ENCODE data around the gene MRPL37.
"Not testable (repeated sequence)": the region's sequence is repeated elsewhere in the genome, so short reads cannot be mapped to it uniquely, and the experiment has no call there.

MRPL37 gene

DNA sequence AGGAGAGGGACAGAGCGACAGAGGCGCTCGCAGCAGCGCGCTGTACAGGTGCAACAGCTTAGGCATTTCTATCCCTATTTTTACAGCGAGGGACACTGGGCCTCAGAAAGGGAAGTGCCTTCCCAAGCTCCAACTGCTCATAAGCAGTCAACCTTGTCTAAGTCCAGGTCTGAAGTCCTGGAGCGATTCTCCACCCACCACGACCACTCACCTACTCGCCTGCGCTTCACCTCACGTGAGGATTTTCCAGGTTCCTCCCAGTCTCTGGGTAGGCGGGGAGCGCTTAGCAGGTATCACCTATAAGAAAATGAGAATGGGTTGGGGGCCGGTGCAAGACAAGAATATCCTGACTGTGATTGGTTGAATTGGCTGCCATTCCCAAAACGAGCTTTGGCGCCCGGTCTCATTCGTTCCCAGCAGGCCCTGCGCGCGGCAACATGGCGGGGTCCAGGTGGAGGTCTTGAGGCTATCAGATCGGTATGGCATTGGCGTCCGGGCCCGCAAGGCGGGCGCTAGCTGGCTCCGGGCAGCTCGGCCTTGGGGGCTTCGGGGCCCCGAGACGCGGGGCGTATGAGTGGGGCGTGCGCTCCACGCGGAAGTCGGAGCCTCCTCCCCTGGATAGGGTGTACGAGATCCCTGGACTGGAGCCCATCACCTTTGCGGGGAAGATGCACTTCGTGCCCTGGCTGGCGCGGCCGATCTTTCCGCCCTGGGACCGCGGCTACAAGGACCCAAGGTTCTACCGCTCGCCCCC is at the start of gene MRPL37, which contains the start of gene CYB5RL:
Gene MRPL37 (plus strand): TSS at position 403 of the 754 bp plus-strand sequence. CDS start 77 bp downstream, at position 480.
Gene CYB5RL (minus strand): TSS at position 266 of the 754 bp plus-strand sequence. CDS start 4,414 bp downstream, outside the sequence.
- in situ Hi-C loops (cut with HindIII; ENCODE audit: low sequenced_read_pairs) = no loop called here

DNA sequence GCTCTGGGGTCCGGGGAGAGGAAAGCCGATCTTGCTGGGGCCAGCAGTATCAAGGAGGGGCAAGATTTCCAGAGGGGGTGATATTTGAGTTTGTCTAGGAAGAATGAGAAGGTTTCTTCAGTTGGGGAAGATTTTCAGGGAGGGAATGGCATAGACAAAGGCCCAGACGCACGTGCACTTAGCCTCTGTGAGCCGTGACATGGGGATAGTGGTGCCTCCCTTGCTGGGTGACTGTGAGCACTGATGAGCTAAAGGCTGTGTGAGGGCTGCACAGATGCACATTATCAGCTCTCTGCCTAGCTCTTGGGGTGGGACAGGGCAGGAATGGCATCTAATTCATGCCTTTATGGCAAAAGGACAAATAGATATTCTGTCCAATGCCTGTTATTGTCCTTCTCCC is 49.0 kb upstream of the MRPL37 start:
- in situ Hi-C loops (cut with HindIII; ENCODE audit: low sequenced_read_pairs) = no loop called here

DNA sequence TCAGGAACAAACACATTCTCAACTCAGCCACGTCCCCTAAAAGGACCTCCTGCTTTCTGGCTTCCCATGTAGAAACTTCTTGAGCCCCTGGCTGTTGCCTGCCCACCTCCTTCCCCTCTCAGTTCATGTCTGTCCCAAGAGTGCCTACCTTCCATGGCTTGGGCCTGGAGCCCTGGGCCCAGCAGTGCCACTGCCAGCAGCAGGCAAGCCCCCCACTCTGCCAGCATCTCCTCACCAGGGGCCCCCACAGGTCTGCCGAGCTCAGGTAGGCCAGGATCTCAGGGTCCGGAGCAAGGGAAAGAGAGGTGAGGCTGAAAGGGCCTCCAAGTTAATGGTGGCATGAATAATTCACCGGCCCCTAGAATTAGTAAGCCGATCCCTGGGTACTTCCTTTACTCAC is 47.3 kb upstream of the MRPL37 start, which contains the start of gene CDCP2:
Gene CDCP2 (minus strand): TSS at position 305 of the 400 bp plus-strand sequence. CDS start 78 bp downstream, at position 227.
- in situ Hi-C loops (cut with HindIII; ENCODE audit: low sequenced_read_pairs) = no loop called here

DNA sequence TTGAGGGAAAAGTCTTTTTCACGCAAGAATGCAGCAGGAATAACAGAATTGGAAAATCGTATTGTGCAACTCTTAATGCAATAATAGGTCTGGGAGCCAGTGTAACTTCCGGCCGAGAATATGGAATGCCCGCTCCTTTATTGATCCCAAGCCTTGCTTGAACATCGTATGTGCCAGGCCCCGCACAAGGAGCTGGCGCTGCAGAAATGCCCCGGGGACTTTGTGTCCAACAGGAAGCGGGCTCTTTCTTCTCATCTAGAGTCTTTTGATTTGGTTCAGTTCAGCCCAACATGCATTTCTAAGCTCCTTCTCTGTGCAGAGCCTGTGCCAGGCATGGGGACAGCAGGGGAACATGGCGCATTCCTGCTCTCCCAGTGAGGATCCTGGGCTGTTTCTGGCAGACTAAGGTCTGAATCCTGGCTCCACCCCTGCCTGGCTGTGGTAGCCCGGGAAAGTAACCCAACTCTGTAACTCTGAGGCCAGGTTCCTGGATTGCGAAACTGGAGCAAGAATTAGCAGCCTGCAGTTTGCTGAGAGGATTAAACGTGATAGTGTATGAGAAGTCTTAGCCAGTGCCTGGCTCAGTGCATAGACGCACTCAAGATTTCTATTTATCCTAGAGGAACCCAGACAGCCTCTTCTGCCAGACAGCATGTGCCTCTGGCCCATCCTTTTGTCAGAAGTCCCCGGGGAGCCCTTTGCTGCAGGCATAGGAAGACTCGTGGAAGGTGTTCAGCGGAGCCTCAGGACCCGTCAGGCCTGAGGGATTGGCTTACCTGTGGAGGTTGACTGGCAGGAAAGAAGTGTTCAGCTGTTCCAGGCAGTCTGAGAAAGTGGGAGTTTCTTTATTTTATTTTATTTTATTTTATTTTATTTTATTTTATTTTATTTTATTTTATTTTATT is 46.2 kb upstream of the MRPL37 start:
- in situ Hi-C loops (cut with HindIII; ENCODE audit: low sequenced_read_pairs) = no loop called here

DNA sequence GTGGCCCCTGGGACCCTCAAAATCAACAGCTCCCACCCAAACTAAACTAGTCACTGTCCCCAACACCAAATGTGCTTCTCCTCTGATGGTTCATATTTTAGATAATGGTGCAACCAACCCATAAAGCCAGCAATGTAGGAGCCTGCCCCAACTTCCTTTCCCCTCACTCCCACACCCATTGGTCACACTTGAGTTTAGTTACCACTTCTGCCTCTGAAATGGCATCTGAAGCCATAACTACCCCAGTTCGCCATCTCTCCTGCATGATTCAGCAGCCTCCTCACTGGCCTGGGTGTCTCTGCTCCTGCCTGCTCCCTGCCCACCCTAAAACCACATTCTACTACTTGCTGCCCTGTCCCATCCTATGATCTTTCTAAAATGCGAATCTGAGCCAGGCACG is 43.8 kb upstream of the MRPL37 start:
- in situ Hi-C loops (cut with HindIII; ENCODE audit: low sequenced_read_pairs) = no loop called here

DNA sequence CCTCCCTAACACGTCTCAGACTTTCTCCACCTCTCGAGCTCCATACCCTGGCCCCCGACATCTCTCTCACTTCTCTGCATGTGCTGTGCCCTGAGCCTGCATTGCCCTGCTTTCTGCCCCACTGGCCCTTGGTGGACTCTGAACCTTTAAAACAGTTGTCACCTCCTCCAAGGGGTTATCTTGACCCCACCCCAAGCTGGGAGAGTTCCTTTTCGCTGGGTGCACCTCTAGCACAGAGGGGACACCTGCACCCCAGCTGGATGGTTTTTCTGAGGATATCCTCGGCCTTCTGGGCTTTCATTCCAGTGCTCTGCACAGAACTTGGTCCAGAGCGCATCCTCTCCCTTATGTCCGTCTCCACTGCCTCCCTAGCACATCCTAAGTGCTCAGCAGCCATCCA is 43.0 kb upstream of the MRPL37 start:
- in situ Hi-C loops (cut with HindIII; ENCODE audit: low sequenced_read_pairs) = no loop called here

DNA sequence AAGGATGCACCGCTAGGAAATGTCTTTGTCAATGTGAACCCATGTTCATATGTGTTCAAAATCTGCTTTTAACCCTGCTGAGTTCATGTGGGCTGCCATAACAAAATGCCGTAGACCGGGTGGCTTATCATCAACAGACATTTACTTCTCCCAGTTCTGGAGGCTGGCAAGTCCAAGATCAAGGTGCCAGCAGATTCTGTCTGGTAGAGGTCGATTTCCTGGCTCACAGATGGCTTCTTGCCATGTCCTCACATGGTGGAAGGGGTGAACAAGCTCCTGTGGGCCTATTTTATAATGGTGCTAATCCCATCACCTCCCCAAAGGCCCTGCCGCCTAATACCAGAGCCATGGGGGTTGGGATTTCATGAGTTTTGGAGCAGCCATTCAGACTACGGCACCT is 42.6 kb upstream of the MRPL37 start:
- in situ Hi-C loops (cut with HindIII; ENCODE audit: low sequenced_read_pairs) = no loop called here

DNA sequence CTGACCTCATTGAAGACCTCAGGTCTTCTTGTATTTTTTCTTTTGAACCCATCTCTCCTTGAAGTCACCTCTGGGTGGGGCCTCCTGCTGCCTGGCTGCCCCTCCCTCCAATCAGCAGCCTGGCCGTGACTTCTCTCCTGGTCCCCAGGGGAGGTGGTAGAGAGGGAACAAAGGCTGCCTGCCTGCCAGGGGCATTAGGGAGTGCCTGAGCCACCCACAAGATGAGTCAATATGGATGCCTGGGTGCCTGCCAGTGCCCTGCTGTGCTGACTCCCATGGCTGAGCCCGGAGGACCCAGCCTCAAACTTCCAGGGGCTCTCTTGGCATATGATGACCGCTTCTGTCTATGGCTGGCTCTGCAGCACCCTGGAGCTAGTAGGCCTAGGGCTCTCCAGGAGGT is 41.9 kb upstream of the MRPL37 start:
- in situ Hi-C loops (cut with HindIII; ENCODE audit: low sequenced_read_pairs) = no loop called here

DNA sequence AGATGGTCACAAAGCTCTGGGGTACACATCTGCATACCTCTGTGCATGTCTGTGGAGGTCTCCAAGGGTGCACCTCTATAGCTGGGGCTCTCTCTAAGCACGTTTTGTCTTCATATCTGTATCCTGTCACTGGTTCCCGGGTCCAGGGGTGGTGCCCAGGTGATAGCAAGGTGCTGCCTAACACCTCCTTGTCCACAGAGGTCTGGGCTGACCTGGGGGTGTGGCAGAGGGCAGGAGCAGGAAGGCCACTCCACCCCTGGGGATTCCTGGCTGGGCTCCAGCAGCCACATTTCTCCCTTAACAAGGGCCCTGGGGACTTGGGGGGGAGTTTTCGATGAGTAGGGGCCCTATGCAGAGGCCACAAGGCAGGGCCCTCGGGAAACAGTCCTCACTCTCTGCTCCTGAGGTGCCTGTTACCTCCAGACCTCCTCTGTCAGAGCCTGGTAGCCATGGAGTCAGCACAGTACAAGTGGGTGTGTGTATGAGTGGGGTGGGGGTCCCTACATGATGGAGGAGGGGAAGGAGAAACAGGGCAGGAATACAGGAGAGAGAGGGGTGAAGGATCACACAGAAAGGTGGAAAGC is 40.1 kb upstream of the MRPL37 start:
- in situ Hi-C loops (cut with HindIII; ENCODE audit: low sequenced_read_pairs) = no loop called here

DNA sequence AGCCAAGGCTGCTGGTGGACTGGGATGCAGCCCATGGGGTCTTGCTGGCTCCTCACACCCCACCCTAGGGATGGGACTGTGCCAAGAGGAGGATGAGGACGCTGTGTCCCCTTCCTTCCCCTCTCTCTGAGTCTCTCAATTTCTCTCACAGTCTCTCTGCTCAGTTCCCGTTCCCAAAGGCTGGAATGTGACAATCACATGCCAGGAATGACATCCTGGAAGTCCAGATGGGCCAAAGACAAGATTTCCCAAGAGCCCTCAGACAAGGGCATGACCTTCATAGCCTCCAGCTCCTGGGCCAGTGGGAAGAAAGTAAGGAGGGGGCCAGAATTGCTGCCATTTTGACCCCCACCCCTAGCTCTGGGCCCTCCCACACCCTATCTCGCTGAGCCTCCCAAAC is 39.6 kb upstream of the MRPL37 start:
- in situ Hi-C loops (cut with HindIII; ENCODE audit: low sequenced_read_pairs) = no loop called here

DNA sequence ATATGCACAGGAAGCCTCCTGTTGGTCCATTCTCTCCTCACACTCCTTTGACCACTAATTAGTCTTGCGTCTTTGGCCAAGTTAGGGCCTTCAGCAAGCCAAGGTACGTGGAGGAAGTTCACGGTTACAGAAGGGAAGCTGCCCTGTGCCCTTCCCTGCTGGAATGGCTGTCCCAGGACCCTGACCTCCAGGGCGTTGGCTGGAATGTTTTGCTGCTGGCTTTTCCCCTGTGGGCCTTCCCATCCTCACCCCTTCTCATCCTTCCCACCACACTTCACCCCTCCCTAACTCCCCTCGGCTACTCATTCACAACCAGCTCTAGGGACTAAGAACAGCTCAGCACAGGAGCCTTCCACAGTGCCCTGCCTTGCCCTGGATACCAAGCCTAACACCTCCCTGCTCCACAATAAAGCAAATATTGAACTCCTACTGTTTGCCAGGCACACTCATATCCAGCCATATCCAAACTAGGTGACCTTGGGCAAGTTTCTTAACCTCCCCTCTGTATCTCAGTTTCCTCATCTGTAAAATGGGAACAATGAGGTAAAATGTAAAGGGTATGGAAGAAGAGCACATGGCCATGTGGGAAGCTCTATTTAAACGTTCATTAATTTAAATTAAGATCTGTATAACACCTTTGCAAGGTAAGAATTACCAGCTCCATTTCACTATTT is 38.3 kb upstream of the MRPL37 start:
- in situ Hi-C loops (cut with HindIII; ENCODE audit: low sequenced_read_pairs) = no loop called here

DNA sequence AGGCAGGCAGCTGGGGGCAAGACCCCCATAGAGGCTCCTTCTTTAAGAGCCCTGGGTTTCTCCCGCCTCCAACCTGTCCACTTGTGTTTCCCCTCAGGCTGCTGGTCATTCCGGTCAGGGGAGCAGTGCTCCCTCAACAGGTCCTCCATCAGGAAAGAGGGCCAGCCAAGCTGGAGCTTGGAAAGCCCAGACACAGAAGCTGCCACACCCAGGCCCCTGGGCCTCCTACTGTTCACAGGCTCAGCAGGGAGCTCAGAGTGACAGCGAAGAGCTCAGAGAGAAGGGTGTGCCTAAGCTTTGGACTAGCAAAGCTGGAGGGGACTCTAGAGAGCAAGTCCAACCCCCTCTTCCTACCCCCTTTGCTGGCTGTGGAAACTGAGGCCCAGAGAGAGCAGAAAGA is 36.9 kb upstream of the MRPL37 start:
- in situ Hi-C loops (cut with HindIII; ENCODE audit: low sequenced_read_pairs) = no loop called here

DNA sequence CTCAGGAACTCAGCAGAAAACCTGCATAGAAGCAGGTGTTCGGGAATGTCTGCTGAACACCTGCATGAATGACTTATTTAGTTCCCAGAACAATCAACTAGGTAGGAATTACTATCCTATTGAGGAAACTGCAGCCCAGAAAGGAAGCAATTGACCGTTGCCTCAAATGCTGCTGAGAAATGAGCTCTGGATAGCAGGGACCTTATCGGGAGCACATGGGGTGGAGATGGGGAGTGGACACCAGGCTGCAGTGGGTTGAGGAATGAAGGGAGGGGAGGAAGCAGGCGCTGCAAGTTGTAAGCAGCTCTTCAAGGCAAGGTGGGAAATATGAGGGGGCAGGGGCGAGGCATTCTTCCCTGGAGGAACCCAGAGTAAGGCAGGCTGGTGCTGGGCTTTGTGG is 36.4 kb upstream of the MRPL37 start:
- in situ Hi-C loops (cut with HindIII; ENCODE audit: low sequenced_read_pairs) = no loop called here

DNA sequence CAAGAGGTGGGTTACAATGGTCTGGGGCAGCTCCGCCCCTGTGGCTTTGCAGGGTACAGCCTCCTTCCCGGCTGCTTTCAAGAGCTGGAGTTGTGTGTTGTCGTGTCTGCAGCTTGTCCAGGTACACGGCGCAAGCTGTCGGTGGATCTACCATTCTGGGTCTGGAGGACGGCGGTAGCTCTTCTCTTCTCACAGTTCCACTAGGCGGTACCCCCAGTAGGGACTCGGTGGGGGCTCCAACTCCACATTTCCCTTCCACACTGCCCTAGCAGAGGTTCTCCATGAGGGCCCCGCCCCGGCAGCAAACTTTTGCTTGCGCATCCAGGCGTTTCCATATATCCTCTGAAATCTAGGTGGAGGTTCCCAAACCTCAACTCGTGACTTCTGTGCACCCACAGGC is 34.8 kb upstream of the MRPL37 start:
- in situ Hi-C loops (cut with HindIII; ENCODE audit: low sequenced_read_pairs) = no loop called here

DNA sequence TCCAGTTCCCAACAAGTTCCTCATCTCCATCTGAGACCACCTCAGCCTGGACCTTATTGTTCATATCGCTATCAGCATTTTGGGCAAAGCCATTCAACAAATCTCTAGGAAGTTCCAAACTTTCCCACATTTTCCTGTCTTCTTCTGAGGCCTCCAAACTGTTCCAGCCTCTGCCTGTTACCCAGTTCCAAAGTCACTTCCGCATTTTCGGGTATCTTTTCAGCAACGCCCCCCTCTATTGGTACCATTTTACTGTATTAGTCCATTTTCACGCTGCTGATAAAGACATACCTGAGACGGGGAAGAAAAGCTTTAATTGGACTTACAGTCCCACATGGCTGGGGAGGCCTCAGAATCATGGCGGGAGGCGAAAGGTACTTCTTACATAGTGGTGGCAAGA is 33.6 kb upstream of the MRPL37 start:
- in situ Hi-C loops (cut with HindIII; ENCODE audit: low sequenced_read_pairs) = not testable (repeated sequence)

DNA sequence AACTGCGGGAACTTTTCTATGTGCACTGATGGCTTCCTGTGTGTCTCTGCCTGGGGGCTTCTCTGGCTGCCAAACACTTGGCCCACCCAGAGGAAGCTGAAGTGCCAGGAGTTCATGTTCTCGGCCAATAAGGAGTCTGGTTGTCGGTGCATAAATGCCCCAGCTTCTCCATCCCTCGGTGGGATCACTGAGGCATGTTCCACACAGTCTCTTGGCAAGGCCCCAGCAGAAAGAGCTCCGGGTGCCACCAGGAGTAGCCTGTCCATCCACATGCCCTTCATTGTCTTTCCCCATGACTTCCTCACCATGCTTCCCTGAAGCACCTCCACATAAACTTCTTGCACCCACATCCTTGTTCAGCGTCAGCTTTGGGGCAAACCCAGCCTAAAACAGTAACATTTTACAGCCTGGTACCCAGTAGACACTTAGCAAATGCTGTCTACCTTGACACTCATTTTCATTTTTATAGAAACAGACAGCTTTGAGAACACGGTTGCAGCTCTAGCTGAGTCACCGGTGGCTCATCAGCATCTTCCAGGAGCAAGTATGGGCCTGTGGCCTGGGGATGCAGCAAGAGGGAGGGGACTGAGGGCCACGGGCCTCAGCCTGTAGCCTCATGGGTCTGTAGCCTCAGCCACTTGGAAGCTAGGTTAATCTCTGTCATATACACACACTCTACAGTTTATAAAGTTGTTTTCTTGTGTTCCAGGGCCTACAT is 32.4 kb upstream of the MRPL37 start:
- in situ Hi-C loops (cut with HindIII; ENCODE audit: low sequenced_read_pairs) = no loop called here

DNA sequence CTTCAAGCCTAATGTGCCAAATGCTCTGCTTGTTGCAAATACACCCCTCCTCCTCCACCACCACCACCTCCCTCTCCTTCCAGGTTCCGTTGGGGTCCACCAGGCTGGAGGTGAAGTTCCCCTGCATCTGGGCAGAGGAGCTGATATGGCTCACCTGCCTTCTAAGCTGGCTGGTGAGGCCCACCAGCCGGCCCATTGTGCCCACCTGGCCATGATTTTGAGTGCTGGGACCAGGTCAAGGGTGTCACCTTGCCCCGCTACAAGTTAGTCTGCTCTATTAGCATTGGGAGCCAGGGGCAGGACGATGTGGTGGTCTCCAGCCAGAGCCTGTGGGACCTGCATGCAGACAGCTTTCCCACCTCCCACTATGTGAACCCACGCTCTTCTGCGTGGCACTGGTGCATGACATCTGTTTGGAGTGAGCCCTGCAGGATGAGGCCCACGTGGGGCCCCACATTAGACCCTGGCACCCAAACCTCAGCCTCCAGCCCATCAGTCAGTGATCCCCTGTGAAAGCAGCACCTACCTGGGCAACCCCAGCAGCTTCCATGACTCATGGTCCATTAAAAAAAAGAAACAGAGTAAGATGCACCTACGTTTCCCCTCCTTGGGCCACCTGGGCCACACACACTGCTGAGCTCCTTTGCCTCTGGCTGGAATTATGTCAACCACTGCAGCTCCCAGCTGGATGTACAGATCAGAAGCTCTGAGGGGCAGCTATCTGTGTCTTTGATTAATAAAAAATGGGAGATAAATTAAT is 31.6 kb upstream of the MRPL37 start:
- in situ Hi-C loops (cut with HindIII; ENCODE audit: low sequenced_read_pairs) = no loop called here

DNA sequence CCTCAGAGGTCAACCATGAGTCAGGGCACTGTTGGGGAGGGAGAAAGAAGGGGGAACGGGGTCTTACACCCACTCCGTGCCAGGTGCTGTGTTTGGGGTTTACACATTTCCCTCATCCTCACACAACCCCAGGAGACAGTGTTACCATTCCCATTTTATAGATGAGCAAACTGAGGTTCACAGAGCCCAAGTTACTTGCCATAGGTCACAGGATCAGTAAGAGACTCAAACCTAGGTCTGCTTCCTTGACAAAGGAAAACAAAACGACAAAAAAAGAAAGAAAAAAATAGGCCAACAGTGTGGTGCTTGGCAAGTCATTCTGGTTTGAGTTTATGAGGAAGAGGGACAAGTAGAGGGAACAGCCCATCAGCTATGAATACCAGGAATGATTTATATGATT is 30.9 kb upstream of the MRPL37 start:
- in situ Hi-C loops (cut with HindIII; ENCODE audit: low sequenced_read_pairs) = no loop called here

DNA sequence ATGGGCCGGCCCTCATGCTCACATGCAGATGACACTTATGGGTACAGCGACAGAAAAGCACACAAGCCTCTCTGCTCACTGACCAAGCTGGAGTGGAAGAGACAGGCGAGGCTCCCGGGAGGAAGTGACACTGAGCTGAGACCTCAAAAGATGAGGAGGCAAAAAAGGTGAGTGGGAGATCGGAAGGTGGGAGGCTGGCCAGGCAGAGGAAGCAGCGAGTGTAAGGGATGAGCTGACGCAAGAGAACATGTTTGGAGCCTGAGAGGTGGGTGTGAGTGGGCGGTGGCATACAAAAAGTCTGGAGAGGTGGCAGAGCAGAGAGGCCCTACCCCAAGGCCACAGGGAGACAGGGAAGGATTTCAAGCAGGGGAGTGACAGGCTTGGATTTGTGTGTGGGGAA is 29.0 kb upstream of the MRPL37 start:
- in situ Hi-C loops (cut with HindIII; ENCODE audit: low sequenced_read_pairs) = no loop called here

DNA sequence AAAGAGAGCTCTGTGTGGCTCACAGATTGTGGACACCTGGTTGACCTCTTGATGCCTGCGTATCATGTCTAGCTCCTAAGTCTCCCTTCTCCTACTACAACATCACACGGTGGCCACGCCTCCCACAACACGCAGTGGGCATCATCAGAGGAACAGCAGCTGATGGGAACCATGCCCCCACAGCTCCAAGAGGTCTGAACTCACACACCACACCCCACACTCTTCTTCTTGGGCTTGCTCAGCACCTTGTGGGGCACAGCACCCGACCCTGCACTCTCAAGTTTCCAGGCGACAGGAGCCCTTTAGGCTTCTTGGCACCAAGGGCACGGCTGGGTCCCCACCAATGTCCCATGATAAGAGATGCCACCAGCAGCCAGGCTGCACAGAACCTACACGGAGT is 28.4 kb upstream of the MRPL37 start:
- in situ Hi-C loops (cut with HindIII; ENCODE audit: low sequenced_read_pairs) = no loop called here
